GM10266 (cell line): Measurements from ENCODE around the gene COL5A2.

Experiments
- DNase-seq: peaks from one replicate; pipeline ENCODE4 v3.0.0; 2012; ENCODE audit errors: extremely low spot score
- TF ChIP-seq, protein P1 (sequence below): IDR thresholded peaks from 2 replicates; pipeline ENCODE4 v1.5.1; 2012; ENCODE audit warnings: mild to moderate bottlenecking, low read depth; ENCODE audit not compliant: control insufficient read depth, insufficient read depth; ENCODE audit errors: missing control alignments

Gene COL5A2

DNA sequence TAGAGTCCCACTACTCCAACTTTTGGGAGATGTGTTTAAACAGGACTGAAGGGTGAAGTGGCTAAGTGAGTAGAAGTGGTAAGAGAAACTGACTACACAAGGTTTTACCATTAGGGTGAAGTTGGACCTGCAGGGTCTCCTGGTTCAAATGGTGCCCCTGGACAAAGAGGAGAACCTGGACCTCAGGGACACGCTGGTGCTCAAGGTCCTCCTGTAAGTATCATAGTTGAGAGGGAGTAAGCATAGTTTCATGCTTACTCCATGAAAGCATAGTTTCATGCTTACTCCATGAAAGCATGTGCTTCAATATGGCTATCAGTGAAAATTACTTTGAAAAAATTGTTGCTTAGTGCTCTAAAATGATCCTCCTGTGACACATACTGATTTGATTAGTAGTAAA, 186.3 kb downstream of the COL5A2 start:
- TF ChIP-seq, protein P1, sequence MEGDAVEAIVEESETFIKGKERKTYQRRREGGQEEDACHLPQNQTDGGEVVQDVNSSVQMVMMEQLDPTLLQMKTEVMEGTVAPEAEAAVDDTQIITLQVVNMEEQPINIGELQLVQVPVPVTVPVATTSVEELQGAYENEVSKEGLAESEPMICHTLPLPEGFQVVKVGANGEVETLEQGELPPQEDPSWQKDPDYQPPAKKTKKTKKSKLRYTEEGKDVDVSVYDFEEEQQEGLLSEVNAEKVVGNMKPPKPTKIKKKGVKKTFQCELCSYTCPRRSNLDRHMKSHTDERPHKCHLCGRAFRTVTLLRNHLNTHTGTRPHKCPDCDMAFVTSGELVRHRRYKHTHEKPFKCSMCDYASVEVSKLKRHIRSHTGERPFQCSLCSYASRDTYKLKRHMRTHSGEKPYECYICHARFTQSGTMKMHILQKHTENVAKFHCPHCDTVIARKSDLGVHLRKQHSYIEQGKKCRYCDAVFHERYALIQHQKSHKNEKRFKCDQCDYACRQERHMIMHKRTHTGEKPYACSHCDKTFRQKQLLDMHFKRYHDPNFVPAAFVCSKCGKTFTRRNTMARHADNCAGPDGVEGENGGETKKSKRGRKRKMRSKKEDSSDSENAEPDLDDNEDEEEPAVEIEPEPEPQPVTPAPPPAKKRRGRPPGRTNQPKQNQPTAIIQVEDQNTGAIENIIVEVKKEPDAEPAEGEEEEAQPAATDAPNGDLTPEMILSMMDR: no peak
- no peak for DNase-seq

GRCh38 chr2:188986839-188987238, 192.7 kb downstream of the COL5A2 start:
- TF ChIP-seq, protein P1: no peak
- no peak for DNase-seq

GRCh38 chr2:188984680-188985079, 194.9 kb downstream of the COL5A2 start:
- DNase-seq: no peak
- TF ChIP-seq, protein P1: no peak

DNA sequence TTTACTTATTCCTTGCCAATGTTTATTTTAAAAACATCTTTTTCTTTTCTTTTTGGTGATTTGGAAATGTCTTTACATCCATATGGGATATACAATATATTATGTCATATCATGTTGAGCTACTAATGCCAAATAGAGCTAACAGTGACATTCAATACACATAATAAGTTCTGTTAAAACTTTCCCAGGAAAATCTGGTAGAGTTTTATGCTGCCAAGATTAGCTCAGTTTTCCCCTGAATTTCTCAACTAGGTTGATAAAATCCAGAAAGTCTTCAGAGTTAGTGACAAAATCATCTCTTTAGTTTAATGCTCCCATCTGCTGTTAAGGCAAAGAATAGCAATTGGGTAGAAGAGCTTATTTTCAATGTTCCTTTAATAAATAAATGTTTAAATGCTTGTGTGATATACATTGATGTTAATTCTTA, 195.5 kb downstream of the COL5A2 start:
- TF ChIP-seq, protein P1: peak; percentile 11
- DNase-seq: no peak

- no peak for DNase-seq
- TF ChIP-seq, protein P1: peak; percentile 38
Observed at GRCh38 chr2:188983427-188984064, 196.0 kb downstream of the COL5A2 start.
